Activated gamma-delta T cell (primary cell): ENCODE data around the gene PRRT1.
"Not testable (repeated sequence)": the region's sequence is repeated elsewhere in the genome, so short reads cannot be mapped to it uniquely, and the experiment has no call there.

Source experiments
- DNase-seq: peaks from one replicate; lab custom pipeline; 2025; lab: John Stamatoyannopoulos, UW

The PRRT1 gene

GRCh38 chr6:32151181-32151862 is 417 bp downstream of the PRRT1 start:
- no peak for DNase-seq

GRCh38 chr6:32149932-32150870 is 1.5 kb downstream of the PRRT1 start:
- no peak for DNase-seq

GRCh38 chr6:32149092-32149755 is 2.5 kb downstream of the PRRT1 start:
- no peak for DNase-seq

- DNase-seq: no peak
Measured at GRCh38 chr6:32148289-32149091, 3.2 kb downstream of the PRRT1 start.

- no peak for DNase-seq
Measured at GRCh38 chr6:32147401-32148132, 4.2 kb downstream of the PRRT1 start.

GRCh38 chr6:32146687-32147086 is 5.1 kb downstream of the PRRT1 start:
- DNase-seq: no peak

- DNase-seq: no peak
Measured at GRCh38 chr6:32146287-32146686, 5.5 kb downstream of the PRRT1 start.

- DNase-seq: not testable (repeated sequence)
Measured at GRCh38 chr6:32144238-32144637, 7.5 kb downstream of the PRRT1 start.

- DNase-seq: no peak
Measured at GRCh38 chr6:32140420-32141046, 11.2 kb downstream of the PRRT1 start.

- no peak for DNase-seq
Measured at GRCh38 chr6:32139590-32139989, 12.1 kb downstream of the PRRT1 start.

- DNase-seq: no peak
Measured at GRCh38 chr6:32137454-32137853, 14.3 kb downstream of the PRRT1 start.

GRCh38 chr6:32133786-32134185 is 18.0 kb downstream of the PRRT1 start:
- DNase-seq: no peak

GRCh38 chr6:32132110-32132509 is 19.6 kb downstream of the PRRT1 start:
- DNase-seq: no peak

- DNase-seq: no peak
Measured at GRCh38 chr6:32131439-32131948, 20.2 kb downstream of the PRRT1 start.

- no peak for DNase-seq
Measured at GRCh38 chr6:32129297-32130088, 22.2 kb downstream of the PRRT1 start.

- DNase-seq: no peak
Measured at GRCh38 chr6:32128751-32129296, 22.9 kb downstream of the PRRT1 start.

- peak; percentile 53 for DNase-seq
Measured at GRCh38 chr6:32127717-32128592, 23.8 kb downstream of the PRRT1 start, which contains the start of gene ATF6B. TSS of gene ATF6B (minus strand) at chr6:32128246. CDS start at chr6:32128207, 39 bp downstream.

GRCh38 chr6:32127409-32127716 is 24.4 kb downstream of the PRRT1 start:
- no peak for DNase-seq
